ENCODE measurements around the gene RAB40AL. TPM values are rescaled to one million over a fixed set of nuclear protein-coding genes. Genes with fewer than 3 reads are reported as not detected.

Gene RAB40AL
- total and polyA plus RNA-seq, 2 of the 8 experiments (the other 6 are each of a cell fraction or from before 2014, with no cell fraction given), result 0.27 to 0.30 TPM

- TF ChIP-seq SUZ12 (IDR thresholded peaks at IDR 0.05; ENCODE audit: low read length) (no peak), MAFK (IDR thresholded peaks at IDR 0.05; ENCODE audit: low read depth, low read length) (no peak), JUN (IDR thresholded peaks at IDR 0.05; ENCODE audit: low read depth, low read length) (no peak)
These were observed 34.7 kb upstream of the RAB40AL start (continued) for GRCh38 chrX:102902355-102902754.

All from H1 (cell line).